ENCODE results near the gene RCHY1.
"Not testable (repeated sequence)": the region's sequence is repeated elsewhere in the genome, so short reads cannot be mapped to it uniquely, and the experiment has no call there.

DNA sequence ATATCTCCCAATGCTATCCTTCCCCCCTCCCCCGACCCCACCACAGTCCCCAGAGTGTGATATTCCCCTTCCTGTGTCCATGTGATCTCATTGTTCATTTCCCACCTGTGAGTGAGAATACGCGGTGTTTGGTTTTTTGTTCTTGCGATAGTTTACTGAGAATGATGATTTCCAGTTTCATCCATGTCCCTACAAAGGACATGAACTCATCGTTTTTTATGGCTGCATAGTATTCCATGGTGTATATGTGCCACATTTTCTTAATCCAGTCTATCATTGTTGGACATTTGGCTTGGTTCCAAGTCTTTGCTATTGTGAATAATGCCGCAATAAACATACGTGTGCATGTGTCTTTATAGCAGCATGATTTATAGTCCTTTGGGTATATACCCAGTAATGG, 5.2 kb upstream of the RCHY1 start:
- TF ChIP-seq, protein P1, sequence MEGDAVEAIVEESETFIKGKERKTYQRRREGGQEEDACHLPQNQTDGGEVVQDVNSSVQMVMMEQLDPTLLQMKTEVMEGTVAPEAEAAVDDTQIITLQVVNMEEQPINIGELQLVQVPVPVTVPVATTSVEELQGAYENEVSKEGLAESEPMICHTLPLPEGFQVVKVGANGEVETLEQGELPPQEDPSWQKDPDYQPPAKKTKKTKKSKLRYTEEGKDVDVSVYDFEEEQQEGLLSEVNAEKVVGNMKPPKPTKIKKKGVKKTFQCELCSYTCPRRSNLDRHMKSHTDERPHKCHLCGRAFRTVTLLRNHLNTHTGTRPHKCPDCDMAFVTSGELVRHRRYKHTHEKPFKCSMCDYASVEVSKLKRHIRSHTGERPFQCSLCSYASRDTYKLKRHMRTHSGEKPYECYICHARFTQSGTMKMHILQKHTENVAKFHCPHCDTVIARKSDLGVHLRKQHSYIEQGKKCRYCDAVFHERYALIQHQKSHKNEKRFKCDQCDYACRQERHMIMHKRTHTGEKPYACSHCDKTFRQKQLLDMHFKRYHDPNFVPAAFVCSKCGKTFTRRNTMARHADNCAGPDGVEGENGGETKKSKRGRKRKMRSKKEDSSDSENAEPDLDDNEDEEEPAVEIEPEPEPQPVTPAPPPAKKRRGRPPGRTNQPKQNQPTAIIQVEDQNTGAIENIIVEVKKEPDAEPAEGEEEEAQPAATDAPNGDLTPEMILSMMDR (IDR thresholded peaks at IDR 0.05), result not testable (repeated sequence)
- TF ChIP-seq POLR2A (IDR thresholded peaks at IDR 0.05), result not testable (repeated sequence)
